Astrocyte (in vitro differentiated cells and primary cell): ENCODE data around the gene TST.

Experiments used
- CTCF ChIP-seq: IDR thresholded peaks from 2 replicates; pipeline ENCODE4 v1.5.1; 2011; ENCODE audit warnings: low read depth, mild to moderate bottlenecking, inconsistent platforms, low read length, moderate library complexity; ENCODE audit not compliant: insufficient read depth
- EZH2 ChIP-seq: IDR thresholded peaks from 2 replicates; pipeline ENCODE4 v1.6.1; 2012; ENCODE audit warnings: mild to moderate bottlenecking, low read length, inconsistent platforms; ENCODE audit not compliant: insufficient read depth

- peak; percentile 75 for TF ChIP-seq CTCF
- TF ChIP-seq EZH2 = no peak
Observed at GRCh38 chr22:36977947-36978660, 41.1 kb downstream of the TST start.
